GM23338 (cell line): ENCODE measurements around the gene DDX50. TPM values are rescaled to one million over a fixed set of nuclear protein-coding genes. Genes with fewer than 3 reads are reported as not detected.

Experiments used
- ATAC-seq: fragments of 200-7000 bp; cut with Tn5 transposase; 3 replicates; pipeline ENCODE4 v1.9.1; 2020
- DNase-seq: peaks from one replicate; pipeline ENCODE4 v3.0.0-alpha.2; 2015; ENCODE audit warnings: low spot score
- H2AFZ ChIP-seq: fragments of 200-600 bp; sonication (generic); 2 replicates; pipeline ENCODE4 v1.8.0; 2016; ENCODE audit warnings: antibody characterized with exemption, mild to moderate bottlenecking, moderate library complexity
- H3F3A ChIP-seq: fragments of 200-600 bp; sonication (generic); replicated peaks from 2 replicates; pipeline ENCODE4 v1.8.0; 2017; ENCODE audit warnings: antibody characterized with exemption, mixed run types, low read depth
- H3K27ac ChIP-seq: fragments of 200-600 bp; sonication (generic); 2 replicates; pipeline ENCODE4 v1.6.1; 2016; ENCODE audit warnings: low read depth
- H3K27me3 ChIP-seq: fragments of 200-600 bp; sonication (generic); 2 replicates; pipeline ENCODE4 v1.8.0; 2016; ENCODE audit warnings: mild to moderate bottlenecking, mixed run types, moderate library complexity; ENCODE audit not compliant: insufficient read depth
- H3K36me3 ChIP-seq: fragments of 200-600 bp; sonication (generic); 2 replicates; pipeline ENCODE4 v1.8.0; 2016; ENCODE audit warnings: mild to moderate bottlenecking; ENCODE audit not compliant: insufficient read depth
- H3K4me1 ChIP-seq: fragments of 200-600 bp; sonication (generic); 2 replicates; pipeline ENCODE4 v1.8.0; 2016; ENCODE audit warnings: mild to moderate bottlenecking, moderate library complexity; ENCODE audit not compliant: insufficient read depth
- H3K4me2 ChIP-seq: fragments of 200-600 bp; sonication (generic); 2 replicates; pipeline ENCODE4 v1.7.1; 2017; ENCODE audit warnings: mixed run types
- H3K4me3 ChIP-seq: fragments of 200-600 bp; sonication (generic); 2 replicates; pipeline ENCODE4 v1.6.1; 2016; ENCODE audit warnings: mixed run types
- H3K79me2 ChIP-seq: fragments of 200-600 bp; sonication (generic); replicated peaks from 2 replicates; pipeline ENCODE4 v1.8.0; 2017; ENCODE audit warnings: mild to moderate bottlenecking; ENCODE audit not compliant: insufficient read depth
- H3K9me2 ChIP-seq: fragments of 200-600 bp; sonication (generic); 2 replicates; pipeline ENCODE4 v1.8.0; 2017; ENCODE audit not compliant: insufficient read depth
- H4K20me1 ChIP-seq: fragments of 200-600 bp; sonication (generic); replicated peaks from 2 replicates; pipeline ENCODE4 v1.8.0; 2017; ENCODE audit warnings: mild to moderate bottlenecking; ENCODE audit not compliant: insufficient read depth
- H3K27ac Mint-ChIP-seq: 2 replicates; pipeline ENCODE4 v1.8.0; 2020; ENCODE audit warnings: inconsistent platforms, mild to moderate bottlenecking, moderate library complexity, mixed read lengths
- H3K27me3 Mint-ChIP-seq: 3 replicates; pipeline ENCODE4 v1.8.0; 2022; ENCODE audit warnings: low read depth, mild to moderate bottlenecking, moderate library complexity, mixed read lengths, inconsistent platforms; ENCODE audit not compliant: insufficient read depth, poor library complexity
- H3K36me3 Mint-ChIP-seq: 3 replicates; pipeline ENCODE4 v1.8.0; 2021; ENCODE audit warnings: low read depth, mild to moderate bottlenecking, inconsistent platforms, moderate library complexity, mixed read lengths
- H3K4me1 Mint-ChIP-seq: 3 replicates; pipeline ENCODE4 v1.8.0; 2020; ENCODE audit warnings: mild to moderate bottlenecking, inconsistent platforms, mixed read lengths
- H3K4me3 Mint-ChIP-seq: 3 replicates; pipeline ENCODE4 v1.8.0; 2021; ENCODE audit warnings: moderate library complexity, mild to moderate bottlenecking, inconsistent platforms, mixed read lengths
- H3K9me3 Mint-ChIP-seq: 3 replicates; pipeline ENCODE4 v1.8.0; 2020; ENCODE audit warnings: moderate library complexity, mild to moderate bottlenecking, inconsistent platforms, mixed read lengths
- CREB1 ChIP-seq: fragments of 250-450 bp; sonication (Bioruptor Pico); IDR thresholded peaks from 2 replicates; pipeline ENCODE4 v1.5.0; 2020; ENCODE audit warnings: low read depth, mild to moderate bottlenecking, moderate library complexity
- CTCF ChIP-seq, 2 experiments: fragments of 200-600 bp in 1 of 2; sonication (generic) in 1 of 2; conservative IDR thresholded peaks; 2 replicates each; pipeline versions ENCODE4 v1.5.1 to v1.6.1; 2016 to 2017; ENCODE audit warnings: antibody characterized with exemption in 2 of 2, low read depth in 2 of 2, mild to moderate bottlenecking in 2 of 2, moderate library complexity in 1 of 2
- ETS1 ChIP-seq: IDR thresholded peaks from 2 replicates; pipeline ENCODE4 v1.6.1; 2016; ENCODE audit warnings: antibody characterized with exemption
- EZH2 ChIP-seq: fragments of 200-600 bp; sonication (generic); IDR thresholded peaks from one replicate; pipeline ENCODE4 v1.8.0; 2017; ENCODE audit warnings: antibody characterized with exemption, mild to moderate bottlenecking, low read depth; ENCODE audit not compliant: unreplicated experiment
- JUNB ChIP-seq: IDR thresholded peaks from one replicate; pipeline ENCODE4 v1.6.1; 2016; ENCODE audit warnings: antibody characterized with exemption; ENCODE audit not compliant: unreplicated experiment
- NANOG ChIP-seq: IDR thresholded peaks from 2 replicates; pipeline ENCODE4 v1.6.1; 2016; ENCODE audit warnings: antibody characterized with exemption, borderline replicate concordance
- POLR2AphosphoS5 ChIP-seq: IDR thresholded peaks from 2 replicates; pipeline ENCODE4 v1.6.1; 2016; ENCODE audit warnings: antibody characterized with exemption, low read depth
- REST ChIP-seq: IDR thresholded peaks from one replicate; pipeline ENCODE4 v1.6.1; 2018; ENCODE audit warnings: antibody characterized with exemption; ENCODE audit not compliant: unreplicated experiment
- ZNF114 ChIP-seq: fragments of 250-450 bp; sonication (Bioruptor Pico); IDR thresholded peaks from 2 replicates; pipeline ENCODE4 v1.5.0; 2020; ENCODE audit warnings: mild to moderate bottlenecking, moderate library complexity
- ZNF331 ChIP-seq: fragments of 250-450 bp; sonication (Bioruptor Pico); IDR thresholded peaks from 2 replicates; pipeline ENCODE4 v1.5.0; 2020; ENCODE audit warnings: low read depth, mild to moderate bottlenecking, moderate library complexity
- polyA plus RNA-seq: library from polyadenylated mRNA; unstranded; fragments of >200 nt; fragmentation: Nextera tagmentation; extraction: Ambion mirVana; gene quantifications from 2 replicates; pipeline ENCODE4 v1.2.1, GENCODE V29; 2016
- total RNA-seq: library from RNA; depleted of rRNA; stranded (reverse); fragments of >200 nt; shearing (Covaris generic); gene quantifications from 2 replicates; pipeline ENCODE4 v1.2.3, GENCODE V29; 2014

The DDX50 gene
- total and polyA plus RNA-seq, 2 experiments from 2014 or later = 37.2 TPM

- no peak overlapping the region for H3K27ac Mint-ChIP-seq
Observed at GRCh38 chr10:68856352-68856751, 44.8 kb upstream of the DDX50 start.

GRCh38 chr10:68857005-68857404 lies 44.1 kb upstream of the DDX50 start:
- Histone ChIP-seq H3K36me3 (no peaks in the 10 kb centered on the region), H3K79me2 (no peaks in the 10 kb centered on the region), H3K27me3 (no peaks in the 10 kb centered on the region), H2AFZ (no peak overlapping the region), H3K4me3 (no peak overlapping the region), H4K20me1 (no peaks in the 10 kb centered on the region), H3K4me2 (no peak overlapping the region), H3K9me2 (no peaks in the 10 kb centered on the region), H3F3A (no peaks in the 10 kb centered on the region), H3K27ac (no peak overlapping the region), H3K4me1 (no peaks in the 10 kb centered on the region)
- Mint-ChIP-seq H3K9me3 (peaks cover 34% of the 10 kb centered on the region), H3K27ac (no peak overlapping the region), H3K27me3 (peaks cover 5% of the 10 kb centered on the region), H3K4me1 (peaks cover 11% of the 10 kb centered on the region), H3K36me3 (peaks cover 26% of the 10 kb centered on the region), H3K4me3 (no peak overlapping the region)
- no peak for ATAC-seq
- DNase-seq = no peak
- TF ChIP-seq JUNB (no peak), NANOG (no peak), EZH2 (no peak), CREB1 (no peak), ZNF114 (CRISPR knock-in tag) (no peak), ZNF331 (CRISPR knock-in tag) (no peak), CTCF (conservative IDR thresholded peaks at IDR 0.05; ENCODE audit: low read depth in 2 of 2) (no peak), ETS1 (no peak)

More at GRCh38 chr10:68856352-68856751, 44.8 kb upstream of the DDX50 start:
- DNase-seq (no peak), ATAC-seq (peak; percentile 34; the same call in 2 of the 3 replicates)
- H3K4me3 ChIP-seq = no peak overlapping the region
- Mint-ChIP-seq H3K4me1 (peaks cover 11% of the 10 kb centered on the region), H3K36me3 (peaks cover 20% of the 10 kb centered on the region), H3K27me3 (peaks cover 5% of the 10 kb centered on the region), H3K9me3 (peaks cover 27% of the 10 kb centered on the region), H3K4me3 (no peak overlapping the region)
- H3F3A ChIP-seq = no peaks in the 10 kb centered on the region
- H3K9me2 ChIP-seq = no peaks in the 10 kb centered on the region
- peak overlapping the region; percentile 92 for H2AFZ ChIP-seq
- H3K4me1 ChIP-seq = no peaks in the 10 kb centered on the region
- no peaks in the 10 kb centered on the region for H3K27me3 ChIP-seq
- TF ChIP-seq POLR2AphosphoS5 (no peak), REST (no peak), JUNB (no peak), EZH2 (no peak), ZNF331 (CRISPR knock-in tag) (no peak)
- H3K79me2 ChIP-seq = no peaks in the 10 kb centered on the region
- no peaks in the 10 kb centered on the region for H3K36me3 ChIP-seq
- H4K20me1 ChIP-seq = no peaks in the 10 kb centered on the region
- no peak overlapping the region for H3K27ac ChIP-seq
- H3K4me2 ChIP-seq = no peak overlapping the region
